Measurements from ENCODE around the gene HES1.
"Not testable (repeated sequence)": the region's sequence is repeated elsewhere in the genome, so short reads cannot be mapped to it uniquely, and the experiment has no call there.

HES1 gene

DNA sequence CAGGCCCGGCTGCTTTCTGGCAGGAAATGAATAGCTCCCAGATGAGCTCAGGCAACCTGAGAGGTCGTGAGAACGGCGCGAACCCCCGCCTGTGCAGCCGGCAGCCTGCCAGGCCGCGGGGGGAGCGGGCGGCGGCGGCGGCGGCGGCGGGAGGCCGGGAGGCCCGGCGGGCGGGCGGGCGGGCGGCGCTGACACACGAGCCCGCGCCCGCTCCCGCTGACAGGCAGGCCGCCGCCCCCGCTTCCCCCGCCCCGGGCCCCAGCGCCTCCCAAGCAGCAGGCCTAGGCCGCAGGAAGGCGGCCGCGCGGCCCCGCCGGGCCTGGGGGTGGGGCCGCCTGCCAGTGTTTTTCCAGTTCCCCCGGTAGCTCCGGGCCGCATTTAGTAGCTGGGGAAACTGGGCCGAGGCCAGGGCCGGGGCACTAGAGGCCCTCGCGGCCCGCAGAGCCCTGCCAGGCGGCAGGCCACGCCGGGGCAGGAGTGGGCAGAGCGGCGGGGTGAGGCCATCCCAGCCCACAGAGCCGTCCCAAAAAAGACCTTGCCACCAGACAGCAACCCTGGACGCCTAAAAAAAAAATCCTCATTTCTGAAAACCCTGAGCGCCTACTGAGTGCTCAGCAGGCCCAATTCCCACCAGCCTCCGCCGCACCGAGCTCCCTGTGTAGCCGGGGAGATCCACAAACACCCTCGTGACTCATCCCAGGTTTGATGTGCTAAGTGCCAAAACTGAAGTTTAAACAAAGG, 5.6 kb downstream of the HES1 start:
- peak in 2 of 3 donors; percentile 43 to 49 for DNase-seq (ENCODE audit: low read depth in 3 of 3)

DNA sequence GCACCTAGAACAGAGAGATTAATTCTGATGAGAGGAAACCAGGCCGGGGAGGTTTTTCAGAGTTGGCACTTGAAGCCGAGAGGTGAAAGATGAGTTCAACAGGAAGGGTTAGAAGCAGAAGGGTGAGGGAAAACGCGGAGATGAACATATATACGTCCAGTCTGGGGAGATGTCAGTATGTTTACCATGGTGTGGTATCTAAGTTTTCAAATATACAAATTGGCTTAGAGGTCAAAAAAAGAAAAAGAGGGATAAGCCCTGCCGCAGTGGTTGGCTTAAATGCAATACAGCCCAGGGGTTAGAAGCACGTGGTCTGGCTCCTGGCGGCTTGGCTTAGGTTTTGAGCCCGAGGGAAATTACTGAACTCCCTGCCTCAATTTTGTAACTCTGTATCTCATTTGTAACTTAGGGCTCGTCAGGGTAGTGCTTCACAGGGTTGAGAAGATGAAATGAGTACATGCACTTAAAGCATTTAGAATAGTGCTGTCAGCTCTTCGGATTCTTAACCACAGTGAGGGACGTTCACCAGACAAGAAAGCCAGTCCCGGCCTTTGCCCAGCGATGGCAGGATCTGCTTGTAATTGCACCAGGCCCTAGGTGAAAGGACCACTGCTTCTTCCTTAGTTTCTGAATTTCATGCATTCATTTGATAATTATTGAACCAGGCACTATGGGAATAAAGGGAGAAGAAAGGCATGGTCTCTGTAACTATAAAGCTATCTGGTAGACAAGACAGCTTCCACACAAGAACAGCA, 6.4 kb downstream of the HES1 start:
- no peak for DNase-seq (ENCODE audit: low read depth in 3 of 3)

- no peak for DNase-seq (ENCODE audit: low read depth in 3 of 3)
These were observed 9.8 kb downstream of the HES1 start for GRCh38 chr3:194145702-194146101.

- no peak for DNase-seq (ENCODE audit: low read depth in 3 of 3)
These were observed 11.7 kb downstream of the HES1 start for GRCh38 chr3:194147679-194148078.

GRCh38 chr3:194148383-194148782, 12.4 kb downstream of the HES1 start:
- no peak for DNase-seq (ENCODE audit: low read depth in 3 of 3)

GRCh38 chr3:194150252-194150934, 14.4 kb downstream of the HES1 start:
- DNase-seq (ENCODE audit: low read depth in 3 of 3) = no peak

- DNase-seq (ENCODE audit: low read depth in 3 of 3) = not testable (repeated sequence)
These were observed 15.0 kb downstream of the HES1 start for GRCh38 chr3:194150935-194151302.

DNA sequence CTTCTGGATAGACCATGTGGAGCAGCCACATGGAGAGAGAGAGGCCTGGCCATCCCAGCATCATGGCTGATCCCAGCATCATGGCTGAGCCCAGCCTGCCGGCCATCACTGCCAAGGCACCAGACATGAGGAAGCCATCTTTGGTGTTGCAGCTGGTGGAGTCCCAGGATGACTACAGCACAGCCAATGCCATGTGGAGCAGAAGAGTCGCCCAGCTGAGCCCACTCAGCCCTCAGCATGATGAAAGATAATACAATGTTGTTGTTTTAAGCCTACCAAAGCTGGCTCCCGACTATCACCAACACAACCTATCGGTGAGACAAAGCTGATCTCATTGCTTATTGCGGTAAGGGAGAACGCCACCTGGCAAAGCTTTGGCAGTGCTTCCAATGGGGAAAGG, 18.4 kb downstream of the HES1 start:
- no peak for DNase-seq (ENCODE audit: low read depth in 3 of 3)

DNA sequence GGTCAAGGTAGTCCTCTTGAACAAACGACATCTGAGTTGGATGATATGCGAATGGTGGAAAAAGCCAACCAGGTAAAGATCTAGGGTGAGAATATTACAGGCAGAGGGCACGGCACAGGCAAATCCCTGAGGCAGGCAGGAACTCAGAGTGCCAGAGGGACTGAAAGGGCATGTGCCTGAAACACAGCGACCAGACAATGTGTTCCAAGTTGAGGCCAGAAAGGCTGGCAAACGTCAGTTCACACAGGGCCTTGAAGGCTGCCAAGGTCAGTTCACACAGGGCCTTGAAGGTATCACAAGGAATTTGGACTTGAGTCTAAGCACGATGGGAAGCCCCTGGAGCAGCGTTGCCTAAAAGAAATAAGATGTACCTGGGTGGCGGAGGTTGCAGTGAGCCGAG, 20.1 kb downstream of the HES1 start:
- DNase-seq (ENCODE audit: low read depth in 3 of 3) = no peak

- no peak for DNase-seq (ENCODE audit: low read depth in 3 of 3)
These were observed 23.0 kb downstream of the HES1 start for GRCh38 chr3:194158942-194159439.

GRCh38 chr3:194160158-194160557, 24.2 kb downstream of the HES1 start:
- no peak for DNase-seq (ENCODE audit: low read depth in 3 of 3)

- no peak for DNase-seq (ENCODE audit: low read depth in 3 of 3)
These were observed 25.4 kb downstream of the HES1 start for GRCh38 chr3:194161131-194162045.

DNA sequence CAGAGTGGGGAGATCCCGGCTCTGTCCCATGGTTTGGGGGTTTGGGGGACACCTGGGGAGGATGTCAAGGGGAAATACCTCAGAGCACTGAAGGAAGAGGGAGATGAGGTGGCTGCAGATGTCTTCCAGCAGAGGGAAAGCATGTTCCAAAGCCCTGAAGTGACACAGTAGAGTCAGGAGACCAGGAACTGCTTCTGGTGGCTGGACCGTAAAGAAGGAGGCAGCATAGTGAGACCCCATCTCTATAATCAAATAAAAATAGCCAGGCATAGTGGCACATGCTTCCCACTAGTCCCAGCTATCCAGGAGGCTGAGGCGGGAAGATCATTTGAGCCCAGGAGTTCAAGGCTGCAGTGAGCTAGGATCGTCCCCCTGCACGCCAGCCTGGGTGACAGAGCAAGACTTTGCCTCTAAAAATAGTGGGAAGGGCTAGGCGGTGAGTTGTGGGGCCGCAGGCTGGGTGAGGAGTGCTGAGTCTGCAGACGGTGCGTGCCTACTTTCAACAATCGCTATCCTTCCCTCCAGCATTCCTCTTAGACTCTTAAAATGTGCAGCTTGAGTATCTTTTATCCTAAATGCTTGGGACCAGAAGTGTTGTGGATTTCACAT, 26.2 kb downstream of the HES1 start:
- DNase-seq (ENCODE audit: low read depth in 3 of 3) = no peak

DNA sequence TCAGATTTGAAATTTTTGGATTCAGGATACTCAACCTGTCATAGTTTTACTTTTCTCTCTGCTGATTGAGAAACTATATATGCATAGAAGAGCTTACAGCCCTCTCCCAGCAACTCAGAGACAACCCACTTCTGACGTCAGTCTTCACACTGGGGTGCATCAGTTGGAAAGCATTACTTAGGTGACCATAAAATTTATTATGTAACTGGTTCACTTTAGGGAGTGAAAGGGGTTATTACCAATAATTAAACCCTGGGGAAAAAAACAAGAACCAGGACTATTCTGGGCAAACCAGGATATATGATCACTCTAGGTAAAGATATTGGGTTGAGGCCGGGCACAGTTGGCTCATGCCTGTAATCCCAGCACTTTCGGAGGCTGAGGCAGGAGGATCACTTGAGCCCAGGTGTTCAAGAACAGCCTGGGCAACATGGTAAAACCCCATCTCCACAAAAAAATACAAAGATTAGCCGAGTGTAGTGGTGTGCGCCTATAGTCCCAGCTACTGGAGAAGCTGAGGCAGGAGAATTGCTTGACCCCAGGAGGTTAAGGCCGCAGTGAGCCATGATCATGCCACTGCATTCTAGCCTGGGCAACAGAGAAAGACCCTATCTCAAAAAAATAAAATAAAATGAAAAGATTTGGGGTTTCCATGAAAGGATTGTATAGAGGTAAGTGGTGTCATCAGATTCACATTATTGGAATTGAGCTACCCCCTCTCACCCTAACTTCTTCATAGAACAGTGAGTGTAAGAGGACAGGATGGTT, 27.1 kb downstream of the HES1 start:
- no peak for DNase-seq (ENCODE audit: low read depth in 3 of 3)

DNA sequence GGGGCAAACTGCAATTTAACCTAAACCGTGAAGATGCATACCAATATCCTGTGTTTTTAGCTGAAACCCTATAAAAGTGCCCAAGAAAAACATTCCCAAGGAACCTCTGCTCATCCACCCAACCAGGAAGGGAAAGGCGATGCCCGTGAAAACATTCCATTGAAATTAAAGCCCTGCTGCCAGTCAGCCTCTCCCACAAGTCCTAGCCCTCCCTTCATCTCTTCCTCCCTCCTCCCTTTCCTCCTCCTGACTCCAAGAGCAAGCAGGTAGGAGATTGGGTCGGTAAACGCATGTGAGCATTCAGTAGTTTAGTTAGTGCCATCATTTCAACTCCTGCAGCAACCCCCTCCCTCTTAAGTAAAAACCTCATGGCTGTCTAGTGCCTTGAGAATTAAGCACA, 27.7 kb downstream of the HES1 start:
- no peak for DNase-seq (ENCODE audit: low read depth in 3 of 3)

GRCh38 chr3:194164861-194165260, 28.9 kb downstream of the HES1 start:
- DNase-seq (ENCODE audit: low read depth in 3 of 3) = no peak

GRCh38 chr3:194165271-194166018, 29.5 kb downstream of the HES1 start:
- DNase-seq (ENCODE audit: low read depth in 3 of 3) = no peak

DNA sequence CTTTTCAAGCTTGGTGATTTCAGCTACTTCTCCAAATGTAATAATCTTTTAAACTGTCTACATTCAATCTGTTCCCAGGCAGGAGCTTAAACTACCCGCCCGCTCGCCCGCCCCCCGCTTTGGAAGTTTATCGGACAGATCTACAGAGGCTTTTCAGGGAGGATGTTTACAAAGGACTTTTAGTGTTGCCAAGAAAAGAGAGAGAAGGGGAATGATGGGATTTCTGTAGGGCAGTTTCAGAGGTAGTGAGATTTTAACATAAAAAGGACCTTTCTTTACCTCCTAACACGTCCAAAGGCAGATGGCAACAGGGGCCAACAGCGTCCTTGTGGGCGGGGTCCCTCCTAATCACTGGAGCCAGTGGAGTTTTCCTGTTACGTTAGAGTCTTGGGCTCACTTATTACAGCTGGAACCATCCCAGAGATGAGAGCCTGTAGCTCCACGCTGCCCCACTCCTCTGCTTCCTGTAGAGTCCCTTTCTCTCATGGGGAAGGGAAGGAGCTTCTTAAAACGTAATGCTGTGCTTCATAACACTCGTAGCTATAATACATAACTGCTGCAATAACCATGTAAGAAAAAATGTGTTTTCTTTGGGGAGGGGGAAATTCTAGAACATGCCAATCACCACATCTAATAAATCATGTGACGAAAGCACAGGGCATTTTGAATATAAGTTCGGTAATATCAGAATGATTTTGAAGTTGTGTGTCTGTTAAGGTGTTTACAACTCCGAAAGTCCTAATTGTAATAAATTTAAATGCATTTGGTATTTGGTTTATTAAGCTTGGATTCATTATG, 30.9 kb downstream of the HES1 start:
- no peak for DNase-seq (ENCODE audit: low read depth in 3 of 3)
